HCT116 (cell line): ENCODE measurements around the gene SLC25A1. TPM values are rescaled to one million over a fixed set of nuclear protein-coding genes. Genes with fewer than 3 reads are reported as not detected.
A peak's percentile ranks its signal among the peaks of the same experiment; 100 is the strongest.

Experiments
- ATAC-seq: fragments of 200-7000 bp; cut with Tn5 transposase; 2 replicates; pipeline ENCODE4 v1.9.1; 2020; ENCODE audit warnings: mild to moderate bottlenecking, moderate library complexity
- BruUV-seq: library from RNA; stranded (reverse); fragments of 400-500 nt; replicated peaks from 2 replicates; lab custom pipeline; 2021; lab: Mats Ljungman, UMichigan
- CTCF ChIA-PET: fragments of 300-600 bp; sonication (Branson Sonifier 250); formaldehyde crosslinking; loops from one replicate; lab custom pipeline; 2021; ENCODE audit warnings: antibody characterized with exemption; lab: Charles Lee
- POLR2A ChIA-PET: fragments of 300-600, 350-600 bp; sonication (Branson Sonifier 250); formaldehyde crosslinking; loops from one replicate; lab custom pipeline; 2021; ENCODE audit warnings: antibody characterized with exemption; lab: Charles Lee
- RAD21 ChIA-PET, 2 experiments: fragments of 300-600 bp; sonication (Branson Sonifier 250); formaldehyde crosslinking; loops; one replicate each; lab custom pipeline; 2023; ENCODE audit warnings: low total read pairs in 2 of 2; ENCODE audit not compliant: uncharacterized antibody in 2 of 2, unreplicated experiment in 2 of 2, low non-redundant PET in 1 of 2; lab: Charles Lee
- DNase-seq: peaks from one replicate; pipeline ENCODE4 v3.0.0-alpha.2; 2010; ENCODE audit warnings: low read depth, low spot score
- H2AFZ ChIP-seq: fragments of 200-600 bp; shearing (Covaris generic), sonication (generic); 2 replicates; pipeline ENCODE4 v1.6.1; 2017; ENCODE audit warnings: low read depth, mixed run types, mixed read lengths, antibody characterized with exemption, low read length; ENCODE audit not compliant: poor library complexity, severe bottlenecking
- H3K27ac ChIP-seq: 2 replicates; pipeline ENCODE4 v1.5.1; 2012; ENCODE audit warnings: low read depth, low read length
- H3K27me3 ChIP-seq: fragments of 200-600 bp; sonication (generic); 2 replicates; pipeline ENCODE4 v1.6.1; 2016; ENCODE audit warnings: mixed run types, low read length, mixed read lengths; ENCODE audit not compliant: insufficient read depth
- H3K36me3 ChIP-seq, 2 experiments: fragments of 200-500 bp in 1 of 2; fragments of 200-600 bp in 1 of 2; sonication (Bioruptor generic) in 1 of 2; sonication (generic) in 1 of 2; 2 replicates each; pipeline versions ENCODE4 v1.5.1 to v1.6.1; 2014 to 2016; ENCODE audit warnings: low read length in 2 of 2, inconsistent platforms in 1 of 2, mixed read lengths in 1 of 2, mixed run types in 1 of 2; ENCODE audit not compliant: insufficient read depth in 2 of 2, control insufficient read depth in 1 of 2
- H3K4me1 ChIP-seq, 2 experiments: fragments of 200-600 bp in 1 of 2; sonication (generic) in 1 of 2; 2 replicates each; pipeline versions ENCODE4 v1.5.1 to v1.6.1; 2012 to 2017; ENCODE audit warnings: low read length in 2 of 2, inconsistent platforms in 1 of 2, mild to moderate bottlenecking in 1 of 2, mixed read lengths in 1 of 2, mixed run types in 1 of 2, moderate library complexity in 1 of 2; ENCODE audit not compliant: insufficient read depth in 2 of 2, control insufficient read depth in 1 of 2
- H3K4me2 ChIP-seq: fragments of 200-600 bp; sonication (generic); 2 replicates; pipeline ENCODE4 v1.6.1; 2017; ENCODE audit warnings: mixed run types, low read length, mixed read lengths
- H3K4me3 ChIP-seq, 2 experiments: fragments of 200-600 bp in 1 of 2; sonication (generic) in 1 of 2; replicated peaks in 1 of 2; 2 replicates each; pipeline ENCODE4 v1.5.1; 2011 to 2016; ENCODE audit warnings: low read length in 2 of 2, control low read depth in 1 of 2, low read depth in 1 of 2, mild to moderate bottlenecking in 1 of 2, mixed read lengths in 1 of 2, mixed run types in 1 of 2
- H3K79me2 ChIP-seq: fragments of 200-600 bp; sonication (generic); 2 replicates; pipeline ENCODE4 v1.6.1; 2017; ENCODE audit warnings: mild to moderate bottlenecking, mixed run types, low read length, moderate library complexity, mixed read lengths; ENCODE audit not compliant: insufficient read depth
- H3K9ac ChIP-seq: fragments of 200-600 bp; sonication (generic); 2 replicates; pipeline ENCODE4 v1.6.1; 2016; ENCODE audit warnings: low read length, mixed read lengths
- H3K9me2 ChIP-seq: fragments of 200-600 bp; sonication (generic), shearing (Covaris generic); 2 replicates; pipeline ENCODE4 v1.6.1; 2017; ENCODE audit warnings: mixed run types, mild to moderate bottlenecking, moderate library complexity; ENCODE audit not compliant: insufficient read depth
- H3K9me3 ChIP-seq, 2 experiments: fragments of 200-500 bp in 1 of 2; fragments of 200-600 bp in 1 of 2; sonication (Bioruptor generic) in 1 of 2; sonication (generic) in 1 of 2; 2 replicates each; pipeline ENCODE4 v1.6.1; 2014 to 2017; ENCODE audit warnings: low read length in 2 of 2, mixed read lengths in 2 of 2, inconsistent platforms in 1 of 2, low read depth in 1 of 2, mild to moderate bottlenecking in 1 of 2, mixed run types in 1 of 2, moderate library complexity in 1 of 2; ENCODE audit not compliant: control insufficient read depth in 1 of 2, insufficient read depth in 1 of 2
- H4K20me1 ChIP-seq: fragments of 200-600 bp; sonication (generic), shearing (Covaris generic); 2 replicates; pipeline ENCODE4 v1.6.1; 2017; ENCODE audit warnings: mixed run types, mild to moderate bottlenecking, moderate library complexity; ENCODE audit not compliant: insufficient read depth
- CEBPB ChIP-seq: IDR thresholded peaks from 2 replicates; pipeline ENCODE4 v1.6.1; 2012; ENCODE audit warnings: low read depth
- EGR1 ChIP-seq: IDR thresholded peaks from 2 replicates; pipeline ENCODE4 v1.6.1; 2012; ENCODE audit warnings: low read depth
- ELF1 ChIP-seq: IDR thresholded peaks from 2 replicates; pipeline ENCODE4 v1.6.1; 2012; ENCODE audit warnings: low read depth, borderline replicate concordance
- FOSL1 ChIP-seq: IDR thresholded peaks from 2 replicates; pipeline ENCODE4 v1.6.1; 2012; ENCODE audit warnings: low read depth
- POLR2A ChIP-seq: IDR thresholded peaks from 2 replicates; pipeline ENCODE4 v1.7.0; 2011; ENCODE audit warnings: borderline replicate concordance; ENCODE audit not compliant: insufficient read depth, insufficient read length; ENCODE audit errors: extremely low read depth
- POLR2AphosphoS5 ChIP-seq: IDR thresholded peaks from 2 replicates; pipeline ENCODE4 v1.6.1; 2011; ENCODE audit warnings: mild to moderate bottlenecking, low read depth, low read length, moderate library complexity
- SIN3A ChIP-seq: IDR thresholded peaks from 2 replicates; pipeline ENCODE4 v1.6.1; 2012; ENCODE audit warnings: low read depth
- SRF ChIP-seq: IDR thresholded peaks from 2 replicates; pipeline ENCODE4 v1.6.1; 2012; ENCODE audit warnings: low read depth
- YY1 ChIP-seq: IDR thresholded peaks from 2 replicates; pipeline ENCODE4 v1.6.1; 2011; ENCODE audit warnings: low read length, low read depth, moderate library complexity, mild to moderate bottlenecking; ENCODE audit not compliant: insufficient replicate concordance; ENCODE audit errors: extremely low read depth
- intact Hi-C: fragments of 100-400 bp; cut with micrococcal nuclease; formaldehyde crosslinking; loops from 2 replicates; pipeline ENCODE4 v1.10.0; 2022
- total RNA-seq: library from RNA; stranded (reverse); gene quantifications from one replicate; pipeline ENCODE4 v1.2.1, GENCODE V29; 2021; ENCODE audit not compliant: unreplicated experiment
- TF ChIP-seq, protein P1 (sequence below): IDR thresholded peaks from 2 replicates; pipeline ENCODE4 v1.6.1; 2012; ENCODE audit warnings: low read depth

SLC25A1 gene
- total RNA-seq, 1 experiment from 2014 or later = 146 TPM

DNA sequence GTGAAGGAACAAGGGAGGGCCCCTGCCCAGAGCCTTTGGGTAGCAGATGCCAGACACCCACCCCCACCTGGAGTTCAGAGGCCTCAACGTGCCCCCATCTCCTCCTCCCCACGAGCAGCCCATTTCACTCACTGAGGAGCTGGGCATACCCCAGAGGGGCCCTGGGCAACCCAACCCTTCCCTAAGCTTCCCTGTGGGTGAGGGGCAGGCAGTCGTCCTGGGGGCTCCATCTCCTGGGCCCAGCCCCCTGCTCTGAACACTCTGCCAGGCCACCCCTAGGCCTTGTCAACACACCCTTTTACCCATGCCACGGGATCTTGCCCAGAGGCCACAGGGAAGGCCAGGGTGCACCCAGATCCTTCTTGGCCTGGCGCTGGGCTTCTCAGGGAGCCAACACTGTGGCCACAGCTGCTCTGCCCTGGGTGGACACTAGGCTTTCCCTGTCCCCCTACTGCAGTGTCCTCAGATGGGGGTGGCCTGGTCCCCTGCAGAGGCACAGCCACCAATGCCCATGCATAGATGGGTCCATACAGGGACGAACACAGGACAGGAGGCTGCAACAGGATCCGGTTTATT lies 3.4 kb downstream of the SLC25A1 start:
- CTCF ChIA-PET = interaction anchor here (1.5 kb wide), 1 partner anchor 31 kb away, joined by 4 read pairs; the partner anchor contains the start of gene ESS2
- intact Hi-C loops = no loop called here
- no peak overlapping the region for H2AFZ ChIP-seq
- H3K9me3 ChIP-seq = no peaks in the 10 kb centered on the region
- TF ChIP-seq CEBPB = no peak
- peak; percentile 18 for TF ChIP-seq POLR2A
- no peak for TF ChIP-seq YY1
- no peak for TF ChIP-seq SIN3A
- TF ChIP-seq, all 23 proteins: peak for 1
- H3K27me3 ChIP-seq = no peaks in the 10 kb centered on the region
- peaks cover 11 to 73% of the 10 kb centered on the region in 2 experiments for H3K4me1 ChIP-seq
- H3K36me3 ChIP-seq = no peaks in the 10 kb centered on the region
- no peaks in the 10 kb centered on the region for H4K20me1 ChIP-seq
- no peaks in the 10 kb centered on the region for H3K9me2 ChIP-seq
- H3K4me3 ChIP-seq = no peak overlapping the region
- BruUV-seq = no TSS peak
- RAD21 ChIA-PET = no interaction called here
- H3K4me2 ChIP-seq = peak overlapping the region; percentile 99
- ATAC-seq (no peak), DNase-seq (no peak)
- no peak overlapping the region for H3K9ac ChIP-seq
- H3K79me2 ChIP-seq = peaks cover 62% of the 10 kb centered on the region
- peak overlapping the region; percentile 88 for H3K27ac ChIP-seq
- POLR2A ChIA-PET = interaction anchor here (0.6 kb wide), 1 partner anchor 39 kb away, joined by 3 read pairs; no protein-coding TSS in a partner anchor

DNA sequence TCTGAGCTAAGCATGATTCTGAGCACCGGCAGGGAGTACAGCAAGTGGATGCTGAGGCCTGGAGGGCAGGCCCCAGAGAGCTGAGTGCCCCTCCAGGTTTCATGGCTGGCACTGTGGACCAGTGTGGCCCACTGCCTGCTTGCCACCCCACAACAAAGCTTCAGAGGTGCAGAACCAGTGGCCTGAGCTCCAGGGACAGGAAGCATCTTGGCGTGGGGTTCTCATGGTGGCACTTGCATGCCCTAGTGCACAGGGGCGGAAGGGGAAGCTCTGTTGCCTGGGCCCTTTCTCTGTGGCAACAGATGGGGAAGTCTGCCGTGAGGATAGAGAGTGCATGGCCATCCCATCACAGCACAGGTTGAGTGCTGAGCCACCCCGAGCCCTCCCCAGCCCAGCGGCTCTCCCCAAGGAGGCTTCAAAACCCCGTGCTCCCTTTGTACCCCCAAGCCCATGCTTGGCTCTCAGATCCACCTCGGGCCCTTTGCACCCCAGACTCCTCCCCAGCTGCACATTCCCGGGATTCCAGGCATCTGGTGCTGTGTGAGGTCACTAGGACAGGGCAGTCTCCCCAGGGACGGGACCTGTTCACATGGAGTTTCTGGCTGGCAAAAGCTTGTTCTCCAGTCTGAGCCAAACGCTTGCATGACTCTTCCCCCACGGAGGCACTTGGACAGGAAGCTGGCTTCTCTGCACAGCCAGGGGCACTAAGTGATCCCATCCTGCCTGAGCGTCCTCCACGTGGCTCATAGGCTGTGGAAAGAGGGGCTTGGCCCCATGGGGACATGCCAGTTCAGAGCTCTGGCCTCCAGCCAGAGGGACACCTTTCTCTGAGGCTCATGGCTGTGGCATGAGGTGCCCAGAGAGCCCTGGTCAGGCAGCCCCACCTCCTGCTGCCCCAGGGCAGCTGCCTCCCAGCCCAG lies 4.2 kb downstream of the SLC25A1 start:
- Histone ChIP-seq H2AFZ (no peak overlapping the region), H3K4me1 (peaks cover 11 to 70% of the 10 kb centered on the region in 2 experiments), H3K27ac (peak overlapping the region; percentile 88), H3K4me2 (peak overlapping the region; percentile 99), H3K27me3 (no peaks in the 10 kb centered on the region), H3K36me3 (no peaks in the 10 kb centered on the region), H4K20me1 (no peaks in the 10 kb centered on the region), H3K79me2 (peaks cover 62% of the 10 kb centered on the region), H3K9me2 (no peaks in the 10 kb centered on the region), H3K9ac (no peak overlapping the region; the same call in 1 of the 2 replicates), H3K4me3 (no peak overlapping the region), H3K9me3 (no peaks in the 10 kb centered on the region)
- CTCF ChIA-PET = interaction anchor here (1.0 to 1.5 kb wide), 2 partner anchors 30 to 455 kb away, joined by 3 to 4 read pairs; partner anchors contain the start of gene ESS2
- TF ChIP-seq ELF1 (no peak), SRF (no peak), FOSL1 (no peak), EGR1 (no peak), POLR2AphosphoS5 (no peak), YY1 (no peak)
- TF ChIP-seq, protein P1, sequence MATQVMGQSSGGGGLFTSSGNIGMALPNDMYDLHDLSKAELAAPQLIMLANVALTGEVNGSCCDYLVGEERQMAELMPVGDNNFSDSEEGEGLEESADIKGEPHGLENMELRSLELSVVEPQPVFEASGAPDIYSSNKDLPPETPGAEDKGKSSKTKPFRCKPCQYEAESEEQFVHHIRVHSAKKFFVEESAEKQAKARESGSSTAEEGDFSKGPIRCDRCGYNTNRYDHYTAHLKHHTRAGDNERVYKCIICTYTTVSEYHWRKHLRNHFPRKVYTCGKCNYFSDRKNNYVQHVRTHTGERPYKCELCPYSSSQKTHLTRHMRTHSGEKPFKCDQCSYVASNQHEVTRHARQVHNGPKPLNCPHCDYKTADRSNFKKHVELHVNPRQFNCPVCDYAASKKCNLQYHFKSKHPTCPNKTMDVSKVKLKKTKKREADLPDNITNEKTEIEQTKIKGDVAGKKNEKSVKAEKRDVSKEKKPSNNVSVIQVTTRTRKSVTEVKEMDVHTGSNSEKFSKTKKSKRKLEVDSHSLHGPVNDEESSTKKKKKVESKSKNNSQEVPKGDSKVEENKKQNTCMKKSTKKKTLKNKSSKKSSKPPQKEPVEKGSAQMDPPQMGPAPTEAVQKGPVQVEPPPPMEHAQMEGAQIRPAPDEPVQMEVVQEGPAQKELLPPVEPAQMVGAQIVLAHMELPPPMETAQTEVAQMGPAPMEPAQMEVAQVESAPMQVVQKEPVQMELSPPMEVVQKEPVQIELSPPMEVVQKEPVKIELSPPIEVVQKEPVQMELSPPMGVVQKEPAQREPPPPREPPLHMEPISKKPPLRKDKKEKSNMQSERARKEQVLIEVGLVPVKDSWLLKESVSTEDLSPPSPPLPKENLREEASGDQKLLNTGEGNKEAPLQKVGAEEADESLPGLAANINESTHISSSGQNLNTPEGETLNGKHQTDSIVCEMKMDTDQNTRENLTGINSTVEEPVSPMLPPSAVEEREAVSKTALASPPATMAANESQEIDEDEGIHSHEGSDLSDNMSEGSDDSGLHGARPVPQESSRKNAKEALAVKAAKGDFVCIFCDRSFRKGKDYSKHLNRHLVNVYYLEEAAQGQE = no peak
- no peak for ATAC-seq
- RAD21 ChIA-PET = no interaction called here
- POLR2A ChIA-PET = interaction anchor here (0.6 kb wide), 1 partner anchor 40 kb away, joined by 3 read pairs; no protein-coding TSS in a partner anchor
- BruUV-seq = no TSS peak
- DNase-seq = no peak
- intact Hi-C loops = no loop called here
